SK-N-SH (cell line): ENCODE data around the gene HIF1AN. TPM values are rescaled to one million over a fixed set of nuclear protein-coding genes. Genes with fewer than 3 reads are reported as not detected.

Experiments
- CTCF ChIA-PET: fragments of 300-600, 350-600 bp; formaldehyde crosslinking; extraction: SDS; loops from one replicate; lab custom pipeline; 2021; lab: Yijun Ruan, JAX
- POLR2A ChIA-PET: fragments of 350-600 bp; sonication (Branson Sonifier 250); formaldehyde crosslinking; extraction: SDS; loops from one replicate; lab custom pipeline; 2020; ENCODE audit warnings: antibody characterized with exemption, inconsistent platforms; lab: Yijun Ruan, JAX
- DNase-seq: peaks from one replicate; pipeline ENCODE4 v3.0.0; 2012
- H2AFZ ChIP-seq: fragments of 200-600 bp; sonication (generic); 2 replicates; pipeline ENCODE4 v1.8.1; 2016; ENCODE audit warnings: antibody characterized with exemption, mild to moderate bottlenecking, low read depth
- H3F3A ChIP-seq: fragments of 200-600 bp; sonication (generic); replicated peaks from 2 replicates; pipeline ENCODE3; 2016; ENCODE audit warnings: antibody characterized with exemption, mild to moderate bottlenecking; ENCODE audit not compliant: insufficient read depth
- H3K27ac ChIP-seq, 2 experiments: fragments of 200-500 bp in 1 of 2; fragments of 200-600 bp in 1 of 2; sonication (Bioruptor generic) in 1 of 2; sonication (generic), shearing (Covaris generic) in 1 of 2; 2 replicates each; pipeline versions ENCODE4 v1.5.1 to v1.6.1; 2014 to 2016; ENCODE audit warnings: low read depth in 2 of 2, inconsistent platforms in 1 of 2, low read length in 1 of 2, mild to moderate bottlenecking in 1 of 2, mixed read lengths in 1 of 2
- H3K27me3 ChIP-seq: fragments of 200-600 bp; sonication (generic), shearing (Covaris generic); 2 replicates; pipeline ENCODE4 v1.6.1; 2016; ENCODE audit warnings: mixed run types; ENCODE audit not compliant: insufficient read depth
- H3K36me3 ChIP-seq, 2 experiments: fragments of 200-500 bp in 1 of 2; fragments of 200-600 bp in 1 of 2; sonication (Bioruptor generic) in 1 of 2; sonication (generic) in 1 of 2; replicated peaks in 1 of 2; 2 replicates each; pipeline versions ENCODE3 to v1.5.1; 2014 to 2016; ENCODE audit warnings: low read length in 1 of 2, mild to moderate bottlenecking in 1 of 2; ENCODE audit not compliant: insufficient read depth in 2 of 2, control insufficient read depth in 1 of 2
- H3K4me1 ChIP-seq, 2 experiments: fragments of 200-500 bp in 1 of 2; fragments of 200-600 bp in 1 of 2; sonication (Bioruptor generic) in 1 of 2; sonication (generic), shearing (Covaris generic) in 1 of 2; 2 replicates each; pipeline versions ENCODE4 v1.5.1 to v1.6.1; 2014 to 2016; ENCODE audit warnings: low read depth in 1 of 2, low read length in 1 of 2, mixed run types in 1 of 2; ENCODE audit not compliant: insufficient read depth in 2 of 2, control insufficient read depth in 1 of 2
- H3K4me2 ChIP-seq: fragments of 200-600 bp; sonication (generic), shearing (Covaris generic); 2 replicates; pipeline ENCODE4 v1.6.1; 2017; ENCODE audit warnings: mixed run types
- H3K4me3 ChIP-seq, 2 experiments: fragments of 200-500 bp in 1 of 2; fragments of 200-600 bp in 1 of 2; sonication (Bioruptor generic) in 1 of 2; sonication (generic), shearing (Covaris generic) in 1 of 2; 2 replicates each; pipeline versions ENCODE4 v1.5.1 to v1.8.1; 2014 to 2016; ENCODE audit warnings: low read depth in 2 of 2, inconsistent platforms in 1 of 2, low read length in 1 of 2, mild to moderate bottlenecking in 1 of 2, mixed read lengths in 1 of 2, moderate library complexity in 1 of 2
- H3K79me2 ChIP-seq: fragments of 200-600 bp; sonication (generic); 2 replicates; pipeline ENCODE4 v1.8.1; 2017; ENCODE audit warnings: mild to moderate bottlenecking; ENCODE audit not compliant: insufficient read depth
- H3K9ac ChIP-seq: fragments of 200-600 bp; sonication (generic); 2 replicates; pipeline ENCODE4 v1.6.1; 2017; ENCODE audit warnings: mixed run types
- H3K9me2 ChIP-seq: fragments of 200-600 bp; sonication (generic); 2 replicates; pipeline ENCODE4 v1.6.1; 2017; ENCODE audit warnings: mixed run types
- H3K9me3 ChIP-seq: fragments of 200-600 bp; sonication (generic); 2 replicates; pipeline ENCODE4 v1.6.1; 2017; ENCODE audit warnings: mixed run types, mild to moderate bottlenecking, moderate library complexity
- H4K20me1 ChIP-seq: fragments of 200-600 bp; sonication (generic); 2 replicates; pipeline ENCODE4 v1.6.1; 2017; ENCODE audit warnings: mild to moderate bottlenecking, mixed run types; ENCODE audit not compliant: insufficient read depth
- EP300 ChIP-seq, 2 experiments: IDR thresholded peaks; 2 replicates each; pipeline versions ENCODE4 v1.4.0 to v1.6.1; 2012; ENCODE audit warnings: borderline replicate concordance in 1 of 2, low read depth in 1 of 2, low read length in 1 of 2
- FOSL2 ChIP-seq: IDR thresholded peaks from 2 replicates; pipeline ENCODE4 v1.4.0; 2012; ENCODE audit warnings: low read depth, mild to moderate bottlenecking, moderate library complexity, borderline replicate concordance
- FOXM1 ChIP-seq: IDR thresholded peaks from 2 replicates; pipeline ENCODE4 v1.4.0; 2012; ENCODE audit warnings: low read depth, mild to moderate bottlenecking
- GABPA ChIP-seq: IDR thresholded peaks from 2 replicates; pipeline ENCODE4 v1.4.0; 2012; ENCODE audit warnings: low read depth, mild to moderate bottlenecking
- MEF2A ChIP-seq: IDR thresholded peaks from 2 replicates; pipeline ENCODE4 v1.4.0; 2012; ENCODE audit warnings: low read depth, borderline replicate concordance
- RCOR1 ChIP-seq: fragments of 150-350 bp; IDR thresholded peaks from 2 replicates; pipeline ENCODE4 v1.6.1; 2017; ENCODE audit warnings: antibody characterized with exemption, low read length
- RFX5 ChIP-seq: IDR thresholded peaks from 2 replicates; pipeline ENCODE4 v1.6.1; 2012; ENCODE audit warnings: mild to moderate bottlenecking, improper control_type of control experiment, low read length
- RXRA ChIP-seq: IDR thresholded peaks from 2 replicates; pipeline ENCODE4 v1.4.0; 2012; ENCODE audit warnings: low read depth, mild to moderate bottlenecking, borderline replicate concordance
- SIN3A ChIP-seq: IDR thresholded peaks from 2 replicates; pipeline ENCODE4 v1.6.1; 2012; ENCODE audit warnings: low read depth, mild to moderate bottlenecking, low read length, moderate library complexity, borderline replicate concordance
- TCF12 ChIP-seq: IDR thresholded peaks from 2 replicates; pipeline ENCODE4 v1.4.0; 2012
- TEAD4 ChIP-seq: IDR thresholded peaks from 2 replicates; pipeline ENCODE4 v1.4.0; 2012; ENCODE audit warnings: mild to moderate bottlenecking, borderline replicate concordance; ENCODE audit not compliant: insufficient read depth
- WGBS: methylation state at CpG from one replicate; pipeline ENCODE4 v1.1.6; 2017; ENCODE audit warnings: low lambda C conversion rate; 5-methylcytosine and 5-hydroxymethylcytosine counted together
- polyA plus RNA-seq, 3 experiments: library from polyadenylated mRNA; depleted of rRNA; stranded (reverse); fragments of >200 nt; gene quantifications; 2 replicates each; pipeline ENCODE4 v1.2.3, GENCODE V29; 2012
- TF ChIP-seq, protein P1 (sequence below): IDR thresholded peaks from 2 replicates; pipeline ENCODE4 v1.4.0; 2012; ENCODE audit warnings: low read depth, borderline replicate concordance
- TF ChIP-seq, protein P2 (sequence below): IDR thresholded peaks from 2 replicates; pipeline ENCODE4; 2012
- TF ChIP-seq, protein P3 (sequence below): IDR thresholded peaks from 2 replicates; pipeline ENCODE4 v1.4.0; 2012; ENCODE audit warnings: low read depth, borderline replicate concordance
- TF ChIP-seq, protein P4 (sequence below): fragments of 150-350 bp; IDR thresholded peaks from 2 replicates; pipeline ENCODE4 v1.6.1; 2017; ENCODE audit warnings: antibody characterized with exemption, low read length, low read depth, borderline replicate concordance

Gene HIF1AN
- polyA plus RNA-seq, 1 of the 3 experiments (the other 2 are of a cell fraction): 8.1 TPM

DNA sequence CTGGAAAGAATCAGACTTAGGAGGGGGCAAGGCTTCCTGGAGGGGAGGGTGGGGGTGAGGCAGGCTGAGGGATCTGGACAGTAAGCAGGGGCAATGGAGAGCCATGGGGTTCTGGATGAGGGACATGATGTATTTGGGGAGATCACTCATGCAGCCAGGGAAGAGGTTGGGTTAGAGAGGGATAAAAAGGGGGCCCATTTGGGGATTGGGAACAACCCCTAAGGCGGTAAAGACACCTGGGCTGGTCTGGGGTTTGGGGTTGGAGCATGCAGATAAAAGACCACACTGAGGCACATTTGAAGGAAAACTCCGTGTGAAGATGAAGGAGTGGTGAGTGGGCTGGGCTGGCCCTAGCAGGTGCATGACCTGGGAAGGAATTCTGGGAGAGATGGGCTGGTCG, 30.8 kb downstream of the HIF1AN start (continued):
- TF ChIP-seq, protein P1, sequence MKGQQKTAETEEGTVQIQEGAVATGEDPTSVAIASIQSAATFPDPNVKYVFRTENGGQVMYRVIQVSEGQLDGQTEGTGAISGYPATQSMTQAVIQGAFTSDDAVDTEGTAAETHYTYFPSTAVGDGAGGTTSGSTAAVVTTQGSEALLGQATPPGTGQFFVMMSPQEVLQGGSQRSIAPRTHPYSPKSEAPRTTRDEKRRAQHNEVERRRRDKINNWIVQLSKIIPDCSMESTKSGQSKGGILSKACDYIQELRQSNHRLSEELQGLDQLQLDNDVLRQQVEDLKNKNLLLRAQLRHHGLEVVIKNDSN: no peak
- no peak for TF ChIP-seq RFX5
- TF ChIP-seq, protein P2, sequence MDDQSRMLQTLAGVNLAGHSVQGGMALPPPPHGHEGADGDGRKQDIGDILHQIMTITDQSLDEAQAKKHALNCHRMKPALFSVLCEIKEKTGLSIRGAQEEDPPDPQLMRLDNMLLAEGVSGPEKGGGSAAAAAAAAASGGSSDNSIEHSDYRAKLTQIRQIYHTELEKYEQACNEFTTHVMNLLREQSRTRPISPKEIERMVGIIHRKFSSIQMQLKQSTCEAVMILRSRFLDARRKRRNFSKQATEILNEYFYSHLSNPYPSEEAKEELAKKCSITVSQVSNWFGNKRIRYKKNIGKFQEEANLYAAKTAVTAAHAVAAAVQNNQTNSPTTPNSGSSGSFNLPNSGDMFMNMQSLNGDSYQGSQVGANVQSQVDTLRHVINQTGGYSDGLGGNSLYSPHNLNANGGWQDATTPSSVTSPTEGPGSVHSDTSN: no peak

DNA sequence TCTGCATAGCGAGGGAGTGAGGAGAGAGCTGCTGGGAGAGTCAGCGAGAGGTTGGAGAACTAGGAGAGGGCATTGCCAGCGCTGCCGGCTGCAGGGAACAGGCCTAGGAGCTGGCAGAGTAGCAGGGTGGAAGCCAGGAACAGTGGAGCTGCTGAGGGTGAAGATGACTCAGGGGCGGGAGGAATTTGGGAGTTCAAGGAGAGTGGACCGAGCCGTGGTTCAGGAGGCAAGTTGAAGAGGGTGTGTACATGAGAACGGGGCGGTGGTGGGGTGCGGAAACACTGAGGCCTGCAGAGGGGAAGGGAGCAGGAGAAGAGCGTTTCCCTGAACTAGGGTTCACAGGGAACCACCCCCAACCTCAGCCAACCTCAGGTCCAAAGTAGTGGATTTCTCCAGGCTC, 31.5 kb downstream of the HIF1AN start:
- WGBS: 48% methylated on average over 11 of the region's 11 CpGs
- no peaks in the 10 kb centered on the region for H3K79me2 ChIP-seq
- H3K4me2 ChIP-seq: no peak overlapping the region
- no peak overlapping the region for H2AFZ ChIP-seq
- POLR2A ChIA-PET: no interaction called here
- TF ChIP-seq FOSL2 (no peak), GABPA (no peak), SIN3A (no peak), TEAD4 (no peak), MEF2A (no peak), EP300 (IDR thresholded peaks at IDR 0.05; ENCODE audit: borderline replicate concordance in 1 of 2, low read depth in 1 of 2, low read length in 1 of 2) (no peak), FOXM1 (no peak), TCF12 (no peak), RXRA (no peak), RCOR1 (no peak)
- TF ChIP-seq, protein P3, sequence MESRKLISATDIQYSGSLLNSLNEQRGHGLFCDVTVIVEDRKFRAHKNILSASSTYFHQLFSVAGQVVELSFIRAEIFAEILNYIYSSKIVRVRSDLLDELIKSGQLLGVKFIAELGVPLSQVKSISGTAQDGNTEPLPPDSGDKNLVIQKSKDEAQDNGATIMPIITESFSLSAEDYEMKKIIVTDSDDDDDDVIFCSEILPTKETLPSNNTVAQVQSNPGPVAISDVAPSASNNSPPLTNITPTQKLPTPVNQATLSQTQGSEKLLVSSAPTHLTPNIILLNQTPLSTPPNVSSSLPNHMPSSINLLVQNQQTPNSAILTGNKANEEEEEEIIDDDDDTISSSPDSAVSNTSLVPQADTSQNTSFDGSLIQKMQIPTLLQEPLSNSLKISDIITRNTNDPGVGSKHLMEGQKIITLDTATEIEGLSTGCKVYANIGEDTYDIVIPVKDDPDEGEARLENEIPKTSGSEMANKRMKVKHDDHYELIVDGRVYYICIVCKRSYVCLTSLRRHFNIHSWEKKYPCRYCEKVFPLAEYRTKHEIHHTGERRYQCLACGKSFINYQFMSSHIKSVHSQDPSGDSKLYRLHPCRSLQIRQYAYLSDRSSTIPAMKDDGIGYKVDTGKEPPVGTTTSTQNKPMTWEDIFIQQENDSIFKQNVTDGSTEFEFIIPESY: no peak
- TF ChIP-seq, protein P2: no peak
- TF ChIP-seq, protein P4, sequence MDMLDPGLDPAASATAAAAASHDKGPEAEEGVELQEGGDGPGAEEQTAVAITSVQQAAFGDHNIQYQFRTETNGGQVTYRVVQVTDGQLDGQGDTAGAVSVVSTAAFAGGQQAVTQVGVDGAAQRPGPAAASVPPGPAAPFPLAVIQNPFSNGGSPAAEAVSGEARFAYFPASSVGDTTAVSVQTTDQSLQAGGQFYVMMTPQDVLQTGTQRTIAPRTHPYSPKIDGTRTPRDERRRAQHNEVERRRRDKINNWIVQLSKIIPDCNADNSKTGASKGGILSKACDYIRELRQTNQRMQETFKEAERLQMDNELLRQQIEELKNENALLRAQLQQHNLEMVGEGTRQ: no peak
- no peaks in the 10 kb centered on the region for H3K27me3 ChIP-seq
- H3K4me1 ChIP-seq: no peaks in the 10 kb centered on the region; a peak in 1 of 4 replicates
- H3K9ac ChIP-seq: no peak overlapping the region
- CTCF ChIA-PET: interaction anchor here (1.0 to 11.5 kb wide), 7 partner anchors 12 to 312 kb away, joined by 3 to 262 read pairs (median 3); partner anchors contain the start of gene PAX2
- H3K36me3 ChIP-seq: no peaks in the 10 kb centered on the region
- H3K4me3 ChIP-seq: no peak overlapping the region
- no peaks in the 10 kb centered on the region for H3K9me2 ChIP-seq
- no peaks in the 10 kb centered on the region for H4K20me1 ChIP-seq
- H3K27ac ChIP-seq: no peak overlapping the region
- no peaks in the 10 kb centered on the region for H3K9me3 ChIP-seq
- no peak for DNase-seq
- H3F3A ChIP-seq: no peaks in the 10 kb centered on the region
